ENCODE results near the gene TRRAP.

Gene TRRAP

GRCh38 chr7:98974205-98974604, 95.9 kb downstream of the TRRAP start:
- no peak for TF ChIP-seq CTCF (IDR thresholded peaks at IDR 0.05; ENCODE audit: low read depth, low read length, missing control alignments)
- no peak overlapping the region for H3K4me3 ChIP-seq (ENCODE audit: low read depth, low read length)
- no peak for DNase-seq (ENCODE audit: low read depth)
- in situ Hi-C loops (cut with HindIII; ENCODE audit: low sequenced_read_pairs), result no loop called here

GRCh38 chr7:98974906-98975816, 96.8 kb downstream of the TRRAP start:
- in situ Hi-C loops (cut with HindIII; ENCODE audit: low sequenced_read_pairs), result no loop called here
- DNase-seq (ENCODE audit: low read depth), result no peak
- no peak overlapping the region for H3K4me3 ChIP-seq (ENCODE audit: low read depth, low read length)
- no peak for TF ChIP-seq CTCF (IDR thresholded peaks at IDR 0.05; ENCODE audit: low read depth, low read length, missing control alignments)

GRCh38 chr7:98976396-98977185, 98.3 kb downstream of the TRRAP start:
- DNase-seq (ENCODE audit: low read depth), result no peak
- no peak overlapping the region for H3K4me3 ChIP-seq (ENCODE audit: low read depth, low read length)
- TF ChIP-seq CTCF (IDR thresholded peaks at IDR 0.05; ENCODE audit: low read depth, low read length, missing control alignments), result no peak
- in situ Hi-C loops (cut with HindIII; ENCODE audit: low sequenced_read_pairs), result no loop called here

GRCh38 chr7:98978672-98979071, 100.3 kb downstream of the TRRAP start:
- TF ChIP-seq CTCF (IDR thresholded peaks at IDR 0.05; ENCODE audit: low read depth, low read length, missing control alignments), result no peak
- in situ Hi-C loops (cut with HindIII; ENCODE audit: low sequenced_read_pairs), result no loop called here
- no peak for DNase-seq (ENCODE audit: low read depth)
- no peak overlapping the region for H3K4me3 ChIP-seq (ENCODE audit: low read depth, low read length)

- TF ChIP-seq CTCF (IDR thresholded peaks at IDR 0.05; ENCODE audit: low read depth, low read length, missing control alignments), result no peak
- DNase-seq (ENCODE audit: low read depth), result no peak
- H3K4me3 ChIP-seq (ENCODE audit: low read depth, low read length), result no peak overlapping the region
- in situ Hi-C loops (cut with HindIII; ENCODE audit: low sequenced_read_pairs), result loop anchor here (10.0 kb wide), 1 partner anchor 87 kb away; no protein-coding TSS in a partner anchor
Observed at GRCh38 chr7:98981701-98982100, 103.4 kb downstream of the TRRAP start.

GRCh38 chr7:98982686-98983085, 104.4 kb downstream of the TRRAP start:
- DNase-seq (ENCODE audit: low read depth), result no peak
- in situ Hi-C loops (cut with HindIII; ENCODE audit: low sequenced_read_pairs), result loop anchor here (10.0 kb wide), 1 partner anchor 88 kb away; no protein-coding TSS in a partner anchor
- TF ChIP-seq CTCF (IDR thresholded peaks at IDR 0.05; ENCODE audit: low read depth, low read length, missing control alignments), result no peak
- no peak overlapping the region for H3K4me3 ChIP-seq (ENCODE audit: low read depth, low read length)

All from astrocyte of the cerebellum (primary cell).